ENCODE data around the gene DNAH10. TPM values are rescaled to one million over a fixed set of nuclear protein-coding genes. Genes with fewer than 3 reads are reported as not detected.

The DNAH10 gene
- total RNA-seq, 1 experiment from 2014 or later = 0.17 TPM

- H3K4me2 ChIP-seq (ENCODE audit: insufficient read depth, insufficient read length, low read length) = no peak overlapping the region
- Mint-ChIP-seq H3K4me1 (no peaks in the 10 kb centered on the region), H3K36me3 (ENCODE audit: insufficient read depth in 1 of 3, low read depth in 3 of 3) (peaks cover 37 to 85% (median 75%) of the 10 kb centered on the region in 3 experiments; a peak in 6 of 7 replicates), H3K4me3 (no peak overlapping the region), H3K27ac (no peak overlapping the region), H3K9me3 (no peaks in the 10 kb centered on the region), H3K27me3 (ENCODE audit: low read depth) (no peaks in the 10 kb centered on the region)
- no peak overlapping the region for H2AFZ ChIP-seq (ENCODE audit: low read length)
- H3K4ac ChIP-seq (ENCODE audit: low read depth, low read length) = no peak overlapping the region
- H2BK120ac ChIP-seq (ENCODE audit: low read depth, low read length, poor library complexity, severe bottlenecking) = no peak overlapping the region
- no peak for TF ChIP-seq CTCF (conservative IDR thresholded peaks at IDR 0.05)
- no peak overlapping the region for H3K56ac ChIP-seq (ENCODE audit: insufficient read length, low read depth, low read length)
- no peak overlapping the region for H4K8ac ChIP-seq (replicated peaks; ENCODE audit: insufficient read length, low read depth, low read length)
- H2BK20ac ChIP-seq (ENCODE audit: low read depth, low read length, poor library complexity, severe bottlenecking) = no peak overlapping the region
- no peaks in the 10 kb centered on the region for H3K79me1 ChIP-seq (ENCODE audit: insufficient read depth, low read depth, low read length, poor library complexity, severe bottlenecking)
- no peak overlapping the region for H2AK5ac ChIP-seq (ENCODE audit: insufficient read length, low read length)
- no peak for DNase-seq
- no peak overlapping the region for H3T11ph ChIP-seq (ENCODE audit: low read length)
- no peaks in the 10 kb centered on the region for H3K27me3 ChIP-seq (ENCODE audit: insufficient read depth, low read length)
- no peak overlapping the region for H2BK15ac ChIP-seq (ENCODE audit: low read depth, low read length)
- H3K14ac ChIP-seq (ENCODE audit: insufficient read depth, low read length) = no peak overlapping the region
- no peak overlapping the region for H2BK12ac ChIP-seq (ENCODE audit: insufficient read length, low read depth, low read length)
- H3K27ac ChIP-seq (ENCODE audit: insufficient read length, low read depth, low read length) = no peak overlapping the region
- H3K23me2 ChIP-seq (ENCODE audit: insufficient read length, low read depth, low read length, poor library complexity, severe bottlenecking) = no peaks in the 10 kb centered on the region
- H4K91ac ChIP-seq (ENCODE audit: insufficient read length, low read depth, low read length) = no peak overlapping the region
- no peaks in the 10 kb centered on the region for H3K79me2 ChIP-seq (ENCODE audit: insufficient read depth, low read length)
- H3K23ac ChIP-seq (ENCODE audit: insufficient read length, low read depth, low read length) = no peak overlapping the region
- H4K20me1 ChIP-seq (ENCODE audit: control insufficient read depth, insufficient read depth, insufficient read length) = no peaks in the 10 kb centered on the region
- no peak overlapping the region for H3K18ac ChIP-seq (ENCODE audit: insufficient read length, low read depth, low read length)
- H3K9me3 ChIP-seq (ENCODE audit: control insufficient read depth, low read depth, low read length) = no peaks in the 10 kb centered on the region
- no peak overlapping the region for H4K5ac ChIP-seq (ENCODE audit: insufficient read length, low read depth, low read length)
- H2BK5ac ChIP-seq (ENCODE audit: insufficient read length, low read length) = no peak overlapping the region
- WGBS (ENCODE audit: extremely low coverage, insufficient read length, low lambda C conversion rate) = no CpG with 5 or more reads among the region's 2 CpGs
- no peaks in the 10 kb centered on the region for H3K4me1 ChIP-seq (ENCODE audit: insufficient read depth, low read length)
- no peak overlapping the region for H3K9ac ChIP-seq (ENCODE audit: extremely low read depth, insufficient read length, low read length)
These were observed 35.9 kb upstream of the DNAH10 start for GRCh38 chr12:123726244-123726643.

Data from H9 (cell line).